Epithelial cell of esophagus (primary cell): ENCODE results near the gene IFIT5.
"Not testable (repeated sequence)": the region's sequence is repeated elsewhere in the genome, so short reads cannot be mapped to it uniquely, and the experiment has no call there.

ENCODE experiments used
- DNase-seq: peaks from one replicate; pipeline ENCODE4 v3.0.0; 2010; ENCODE audit warnings: low read depth
- H3K4me3 ChIP-seq: 2 replicates; pipeline ENCODE4 v1.5.1; 2011; ENCODE audit warnings: mild to moderate bottlenecking, low read length, control low read depth
- TF ChIP-seq, protein P1 (sequence below): IDR thresholded peaks from 2 replicates; pipeline ENCODE4 v1.5.1; 2011; ENCODE audit warnings: low read depth, mild to moderate bottlenecking, low read length, control low read depth, inconsistent platforms; ENCODE audit not compliant: insufficient read depth; ENCODE audit errors: missing control alignments

IFIT5 gene

DNA sequence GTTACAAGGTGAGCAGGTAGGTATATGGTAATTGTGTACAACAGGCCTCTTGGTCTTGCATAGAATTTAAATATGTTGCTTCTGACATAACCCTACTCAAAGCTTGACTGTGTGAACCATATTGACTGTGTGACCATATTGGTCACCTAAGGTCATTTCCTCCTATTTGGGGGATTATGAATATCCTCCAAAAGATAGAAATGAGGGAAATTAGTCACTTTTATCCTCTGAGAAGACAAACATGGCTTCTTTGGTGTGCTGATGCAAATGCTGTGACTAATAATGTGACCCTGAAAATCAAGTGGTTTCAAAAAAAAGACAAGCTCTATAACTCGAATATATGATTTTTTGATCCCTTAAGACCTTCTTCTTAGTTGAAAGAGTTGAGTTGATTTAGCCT is 27.9 kb downstream of the IFIT5 start:
- TF ChIP-seq, protein P1, sequence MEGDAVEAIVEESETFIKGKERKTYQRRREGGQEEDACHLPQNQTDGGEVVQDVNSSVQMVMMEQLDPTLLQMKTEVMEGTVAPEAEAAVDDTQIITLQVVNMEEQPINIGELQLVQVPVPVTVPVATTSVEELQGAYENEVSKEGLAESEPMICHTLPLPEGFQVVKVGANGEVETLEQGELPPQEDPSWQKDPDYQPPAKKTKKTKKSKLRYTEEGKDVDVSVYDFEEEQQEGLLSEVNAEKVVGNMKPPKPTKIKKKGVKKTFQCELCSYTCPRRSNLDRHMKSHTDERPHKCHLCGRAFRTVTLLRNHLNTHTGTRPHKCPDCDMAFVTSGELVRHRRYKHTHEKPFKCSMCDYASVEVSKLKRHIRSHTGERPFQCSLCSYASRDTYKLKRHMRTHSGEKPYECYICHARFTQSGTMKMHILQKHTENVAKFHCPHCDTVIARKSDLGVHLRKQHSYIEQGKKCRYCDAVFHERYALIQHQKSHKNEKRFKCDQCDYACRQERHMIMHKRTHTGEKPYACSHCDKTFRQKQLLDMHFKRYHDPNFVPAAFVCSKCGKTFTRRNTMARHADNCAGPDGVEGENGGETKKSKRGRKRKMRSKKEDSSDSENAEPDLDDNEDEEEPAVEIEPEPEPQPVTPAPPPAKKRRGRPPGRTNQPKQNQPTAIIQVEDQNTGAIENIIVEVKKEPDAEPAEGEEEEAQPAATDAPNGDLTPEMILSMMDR: no peak
- no peak for DNase-seq
- H3K4me3 ChIP-seq: no peak overlapping the region

- not testable (repeated sequence) for H3K4me3 ChIP-seq, DNase-seq
These were observed 30.5 kb downstream of the IFIT5 start for GRCh38 chr10:89444819-89445218.

DNA sequence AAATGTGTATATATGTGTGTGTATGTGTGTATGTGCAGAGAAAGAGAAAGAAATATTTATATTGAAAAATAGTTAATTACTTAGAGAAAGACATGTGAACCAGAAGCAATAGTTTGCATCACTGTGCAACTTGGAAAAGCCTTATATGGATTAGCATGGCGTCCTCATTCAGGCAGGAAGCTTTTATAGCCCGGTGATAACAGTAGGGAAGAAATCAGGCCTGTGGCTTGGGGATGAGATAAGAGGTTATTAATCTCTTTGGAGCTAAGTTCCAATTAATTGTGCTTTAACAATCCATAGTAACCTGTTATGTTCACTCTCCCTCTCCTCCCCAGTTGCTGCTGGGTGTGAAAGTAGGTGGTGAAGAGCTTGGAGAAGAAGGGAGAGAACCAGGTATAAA is 36.5 kb downstream of the IFIT5 start:
- TF ChIP-seq, protein P1: no peak
- DNase-seq: no peak
- no peak overlapping the region for H3K4me3 ChIP-seq

DNA sequence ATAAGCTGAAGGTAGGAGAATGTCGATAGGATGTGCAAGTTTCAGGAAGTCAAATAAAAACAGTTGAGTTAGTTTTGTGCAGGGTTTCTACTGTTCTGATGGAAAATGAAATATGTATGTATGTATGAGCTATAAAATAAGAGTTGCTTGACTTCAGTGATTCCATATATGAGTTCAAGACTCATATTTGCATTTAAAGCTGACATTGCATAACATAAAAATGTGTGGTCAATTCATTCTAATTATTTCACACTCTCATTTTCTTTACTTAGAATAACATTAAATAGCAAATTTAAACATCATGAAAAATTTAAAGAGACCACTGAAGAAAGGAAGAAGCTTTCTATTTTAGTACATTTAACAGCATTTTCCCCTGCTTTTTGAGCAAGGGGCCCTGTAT is 37.8 kb downstream of the IFIT5 start:
- DNase-seq: no peak
- H3K4me3 ChIP-seq: no peak overlapping the region
- TF ChIP-seq, protein P1: no peak

- DNase-seq: no peak
- no peak overlapping the region for H3K4me3 ChIP-seq
- TF ChIP-seq, protein P1: peak; percentile 8
These were observed 40.4 kb downstream of the IFIT5 start for GRCh38 chr10:89454561-89455347.

DNA sequence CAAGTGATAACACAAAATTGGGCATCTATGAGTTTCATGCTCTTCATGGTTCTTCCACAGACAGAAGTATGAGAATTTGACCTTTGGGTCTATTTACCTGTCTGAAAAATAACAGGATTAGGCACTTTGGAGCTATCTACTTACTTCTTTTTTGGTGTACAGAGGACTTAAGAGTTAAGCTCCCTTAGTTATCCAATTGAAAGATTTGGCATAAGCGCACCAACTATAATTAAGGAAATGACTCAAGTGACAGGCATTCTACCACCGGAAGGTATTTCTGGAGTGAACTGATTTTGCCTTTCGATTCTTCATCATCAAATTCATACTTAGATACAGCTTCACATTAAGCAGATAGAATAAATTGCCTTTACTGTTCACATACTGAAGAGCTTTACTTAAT is 43.9 kb downstream of the IFIT5 start:
- H3K4me3 ChIP-seq: no peak overlapping the region

DNA sequence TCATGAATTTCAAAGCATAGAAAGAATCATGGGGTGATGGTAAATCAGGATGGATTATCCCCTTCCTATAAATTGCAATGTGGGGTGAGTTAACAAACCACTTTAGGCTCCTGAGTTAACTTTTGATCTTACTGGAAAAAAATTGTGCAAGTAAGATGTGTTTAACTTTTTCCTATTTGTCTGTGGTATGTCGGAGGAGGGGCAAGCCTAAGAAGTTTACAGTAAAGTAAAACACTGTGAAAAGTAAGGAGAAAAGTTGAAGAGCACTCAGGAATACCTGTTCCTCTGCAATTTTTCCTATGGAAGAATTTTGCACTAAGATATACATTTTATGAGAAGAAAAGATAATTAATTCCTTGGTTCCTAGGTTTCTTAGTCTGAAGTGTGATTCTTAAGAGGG is 44.4 kb downstream of the IFIT5 start:
- no peak overlapping the region for H3K4me3 ChIP-seq
- TF ChIP-seq, protein P1: no peak
- no peak for DNase-seq

More for the DNA sequence above, 43.9 kb downstream of the IFIT5 start:
- peak; percentile 60 for DNase-seq
- TF ChIP-seq, protein P1: no peak
